ENCODE results near the gene GADD45B. TPM values are rescaled to one million over a fixed set of nuclear protein-coding genes. Genes with fewer than 3 reads are reported as not detected.

Gene GADD45B
- total RNA-seq, 1 experiment from 2014 or later: 23.8 TPM

DNA sequence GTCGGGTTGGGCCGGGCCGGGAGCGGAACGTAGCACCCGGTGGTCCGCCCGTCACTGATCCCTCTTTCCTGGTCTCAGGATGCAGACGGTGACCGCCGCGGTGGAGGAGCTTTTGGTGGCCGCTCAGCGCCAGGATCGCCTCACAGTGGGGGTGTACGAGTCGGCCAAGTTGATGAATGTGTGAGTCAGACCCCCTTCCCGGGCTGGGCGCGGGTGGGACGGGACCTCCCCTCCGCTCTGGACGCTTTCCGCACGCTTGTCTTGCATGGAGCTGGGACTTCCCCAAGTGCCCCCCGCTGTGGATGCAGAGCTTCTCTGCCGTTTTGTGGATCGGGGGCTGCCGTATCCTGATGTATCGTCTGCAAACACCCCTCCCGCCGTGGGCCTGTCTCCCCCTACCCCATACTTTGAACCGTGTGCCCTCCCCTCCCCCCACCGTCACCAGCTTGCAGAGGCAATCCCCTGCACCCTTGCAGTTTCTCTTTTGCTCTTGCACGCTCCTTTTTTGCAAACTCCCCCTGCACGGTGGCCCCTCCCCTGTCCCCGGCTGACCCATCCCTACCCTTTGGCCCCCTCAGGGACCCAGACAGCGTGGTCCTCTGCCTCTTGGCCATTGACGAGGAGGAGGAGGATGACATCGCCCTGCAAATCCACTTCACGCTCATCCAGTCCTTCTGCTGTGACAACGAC, 669 bp downstream of the GADD45B start:
- no peaks in the 10 kb centered on the region for H3K4me1 Mint-ChIP-seq (ENCODE audit: low read depth, unreplicated experiment)
- TF ChIP-seq, protein P1, sequence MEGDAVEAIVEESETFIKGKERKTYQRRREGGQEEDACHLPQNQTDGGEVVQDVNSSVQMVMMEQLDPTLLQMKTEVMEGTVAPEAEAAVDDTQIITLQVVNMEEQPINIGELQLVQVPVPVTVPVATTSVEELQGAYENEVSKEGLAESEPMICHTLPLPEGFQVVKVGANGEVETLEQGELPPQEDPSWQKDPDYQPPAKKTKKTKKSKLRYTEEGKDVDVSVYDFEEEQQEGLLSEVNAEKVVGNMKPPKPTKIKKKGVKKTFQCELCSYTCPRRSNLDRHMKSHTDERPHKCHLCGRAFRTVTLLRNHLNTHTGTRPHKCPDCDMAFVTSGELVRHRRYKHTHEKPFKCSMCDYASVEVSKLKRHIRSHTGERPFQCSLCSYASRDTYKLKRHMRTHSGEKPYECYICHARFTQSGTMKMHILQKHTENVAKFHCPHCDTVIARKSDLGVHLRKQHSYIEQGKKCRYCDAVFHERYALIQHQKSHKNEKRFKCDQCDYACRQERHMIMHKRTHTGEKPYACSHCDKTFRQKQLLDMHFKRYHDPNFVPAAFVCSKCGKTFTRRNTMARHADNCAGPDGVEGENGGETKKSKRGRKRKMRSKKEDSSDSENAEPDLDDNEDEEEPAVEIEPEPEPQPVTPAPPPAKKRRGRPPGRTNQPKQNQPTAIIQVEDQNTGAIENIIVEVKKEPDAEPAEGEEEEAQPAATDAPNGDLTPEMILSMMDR (IDR thresholded peaks at IDR 0.05; ENCODE audit: insufficient read depth in 1 of 2, low read depth in 1 of 2, low read length in 1 of 2, severe bottlenecking in 1 of 2, unreplicated experiment in 1 of 2): no peak
- H3K4me3 ChIP-seq (ENCODE audit: low read depth, low read length): peak overlapping the region; percentile 79
- no peaks in the 10 kb centered on the region for H3K4me1 ChIP-seq
- DNase-seq: no peak
- no peaks in the 10 kb centered on the region; the same call in 1 of the 2 replicates for H3K36me3 ChIP-seq (ENCODE audit: control insufficient read depth, insufficient read depth, low read length)
- CTCF ChIA-PET: interaction anchor here (0.5 to 2.4 kb wide), 16 partner anchors 27 to 1663 kb away, joined by 3 to 30 read pairs (median 4); no protein-coding TSS in a partner anchor
- TSS peak; percentile 94 for BruUV-seq (replicated peaks)
- H3K27me3 Mint-ChIP-seq (ENCODE audit: insufficient read depth, unreplicated experiment): no peaks in the 10 kb centered on the region
- peak overlapping the region; percentile 88 for H3K4me3 Mint-ChIP-seq (ENCODE audit: unreplicated experiment)
- H3K9me3 Mint-ChIP-seq (ENCODE audit: unreplicated experiment): no peaks in the 10 kb centered on the region
- H3K36me3 Mint-ChIP-seq (ENCODE audit: insufficient read depth, unreplicated experiment): peaks cover 55% of the 10 kb centered on the region
- POLR2A ChIA-PET: interaction anchor here (0.6 to 3.7 kb wide), 38 partner anchors 8 to 412 kb away, joined by 3 to 139 read pairs (median 8); partner anchors contain the start of genes LMNB2, LSM7, SGTA and SPPL2B
- no peaks in the 10 kb centered on the region for H3K9me3 ChIP-seq
- peak overlapping the region; percentile 91 for H3K27ac Mint-ChIP-seq (ENCODE audit: unreplicated experiment)
- intact Hi-C loops (cut with micrococcal nuclease; ENCODE audit: unreplicated experiment): loop anchor here (1.0 to 5.0 kb wide), 3 partner anchors 51 to 121 kb away; no protein-coding TSS in a partner anchor
- no peaks in the 10 kb centered on the region for H3K27me3 ChIP-seq (replicated peaks; ENCODE audit: control insufficient read depth, insufficient read depth, low read length)

DNA sequence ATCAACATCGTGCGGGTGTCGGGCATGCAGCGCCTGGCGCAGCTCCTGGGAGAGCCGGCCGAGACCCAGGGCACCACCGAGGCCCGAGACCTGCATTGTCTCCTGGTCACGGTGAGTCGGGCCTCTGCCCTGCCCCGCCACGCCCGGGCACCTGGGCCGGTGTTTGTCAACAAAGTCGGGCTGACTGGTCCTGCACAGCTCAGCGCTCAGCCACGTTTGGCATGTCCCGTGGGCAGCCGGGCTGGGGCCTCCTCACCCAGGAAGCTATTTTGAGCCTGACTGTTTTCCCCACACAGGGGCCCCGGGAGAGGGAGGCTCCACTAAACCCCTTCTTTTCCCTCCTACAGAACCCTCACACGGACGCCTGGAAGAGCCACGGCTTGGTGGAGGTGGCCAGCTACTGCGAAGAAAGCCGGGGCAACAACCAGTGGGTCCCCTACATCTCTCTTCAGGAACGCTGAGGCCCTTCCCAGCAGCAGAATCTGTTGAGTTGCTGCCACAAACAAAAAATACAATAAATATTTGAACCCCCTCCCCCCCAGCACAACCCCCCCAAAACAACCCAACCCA, 1.3 kb downstream of the GADD45B start:
- Mint-ChIP-seq H3K36me3 (ENCODE audit: insufficient read depth, unreplicated experiment) (peaks cover 55% of the 10 kb centered on the region), H3K4me1 (ENCODE audit: low read depth, unreplicated experiment) (no peaks in the 10 kb centered on the region), H3K27ac (ENCODE audit: unreplicated experiment) (peak overlapping the region; percentile 91), H3K4me3 (ENCODE audit: unreplicated experiment) (peak overlapping the region; percentile 88), H3K27me3 (ENCODE audit: insufficient read depth, unreplicated experiment) (no peaks in the 10 kb centered on the region), H3K9me3 (ENCODE audit: unreplicated experiment) (no peaks in the 10 kb centered on the region)
- Histone ChIP-seq H3K27me3 (replicated peaks; ENCODE audit: control insufficient read depth, insufficient read depth, low read length) (no peaks in the 10 kb centered on the region), H3K4me3 (ENCODE audit: low read depth, low read length) (peak overlapping the region; percentile 79), H3K36me3 (ENCODE audit: control insufficient read depth, insufficient read depth, low read length) (no peaks in the 10 kb centered on the region; the same call in 1 of the 2 replicates), H3K9me3 (no peaks in the 10 kb centered on the region), H3K4me1 (no peaks in the 10 kb centered on the region)
- TF ChIP-seq, protein P1 (IDR thresholded peaks at IDR 0.05; ENCODE audit: insufficient read depth in 1 of 2, low read depth in 1 of 2, low read length in 1 of 2, severe bottlenecking in 1 of 2, unreplicated experiment in 1 of 2): no peak
- intact Hi-C loops (cut with micrococcal nuclease; ENCODE audit: unreplicated experiment): loop anchor here (5.0 kb wide), 2 partner anchors 50 to 120 kb away; no protein-coding TSS in a partner anchor
- POLR2A ChIA-PET: interaction anchor here (0.5 to 3.7 kb wide), 15 partner anchors 14 to 134 kb away, joined by 3 to 139 read pairs (median 15); partner anchors contain the start of gene LMNB2
- no peak for DNase-seq
- BruUV-seq (replicated peaks): no TSS peak
- CTCF ChIA-PET: interaction anchor here (0.6 to 2.4 kb wide), 9 partner anchors 65 to 1663 kb away, joined by 3 to 30 read pairs (median 4); no protein-coding TSS in a partner anchor

DNA sequence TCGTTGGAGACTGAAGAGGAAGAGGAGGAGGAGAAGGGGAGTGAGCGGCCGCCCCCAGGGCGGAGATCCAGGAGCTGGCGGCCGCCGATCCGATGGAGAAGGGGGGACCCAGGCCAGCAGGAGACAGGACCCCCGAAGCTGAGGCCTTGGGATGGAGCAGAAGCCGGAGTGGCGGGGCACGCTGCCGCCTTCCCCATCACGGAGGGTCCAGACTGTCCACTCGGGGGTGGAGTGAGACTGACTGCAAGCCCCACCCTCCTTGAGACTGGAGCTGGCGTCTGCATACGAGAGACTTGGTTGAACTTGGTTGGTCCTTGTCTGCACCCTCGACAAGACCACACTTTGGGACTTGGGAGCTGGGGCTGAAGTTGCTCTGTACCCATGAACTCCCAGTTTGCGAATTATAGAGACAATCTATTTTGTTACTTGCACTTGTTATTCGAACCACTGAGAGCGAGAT, 1.8 kb downstream of the GADD45B start:
- POLR2A ChIA-PET: interaction anchor here (0.5 to 3.7 kb wide), 5 partner anchors 17 to 117 kb away, joined by 4 to 139 read pairs (median 9); no protein-coding TSS in a partner anchor
- Histone ChIP-seq H3K4me1 (no peaks in the 10 kb centered on the region), H3K4me3 (ENCODE audit: low read depth, low read length) (no peak overlapping the region), H3K36me3 (ENCODE audit: control insufficient read depth, insufficient read depth, low read length) (no peaks in the 10 kb centered on the region; the same call in 1 of the 2 replicates), H3K27me3 (replicated peaks; ENCODE audit: control insufficient read depth, insufficient read depth, low read length) (no peaks in the 10 kb centered on the region), H3K9me3 (no peaks in the 10 kb centered on the region)
- intact Hi-C loops (cut with micrococcal nuclease; ENCODE audit: unreplicated experiment): loop anchor here (5.0 kb wide), 2 partner anchors 50 to 120 kb away; no protein-coding TSS in a partner anchor
- H3K4me3 Mint-ChIP-seq (ENCODE audit: unreplicated experiment): peak overlapping the region; percentile 88
- BruUV-seq (replicated peaks): no TSS peak
- no peaks in the 10 kb centered on the region for H3K27me3 Mint-ChIP-seq (ENCODE audit: insufficient read depth, unreplicated experiment)
- H3K27ac Mint-ChIP-seq (ENCODE audit: unreplicated experiment): peak overlapping the region; percentile 91
- no peak for DNase-seq
- TF ChIP-seq, protein P1 (IDR thresholded peaks at IDR 0.05; ENCODE audit: insufficient read depth in 1 of 2, low read depth in 1 of 2, low read length in 1 of 2, severe bottlenecking in 1 of 2, unreplicated experiment in 1 of 2): no peak
- H3K4me1 Mint-ChIP-seq (ENCODE audit: low read depth, unreplicated experiment): no peaks in the 10 kb centered on the region
- H3K36me3 Mint-ChIP-seq (ENCODE audit: insufficient read depth, unreplicated experiment): peaks cover 52% of the 10 kb centered on the region
- H3K9me3 Mint-ChIP-seq (ENCODE audit: unreplicated experiment): no peaks in the 10 kb centered on the region
- CTCF ChIA-PET: interaction anchor here (0.6 kb wide), 3 partner anchors 136 to 252 kb away, joined by 3 to 4 read pairs (median 4); no protein-coding TSS in a partner anchor

Measured in Caco-2 (cell line).